ENCODE results near the gene GRID1.

GRID1 gene

DNA sequence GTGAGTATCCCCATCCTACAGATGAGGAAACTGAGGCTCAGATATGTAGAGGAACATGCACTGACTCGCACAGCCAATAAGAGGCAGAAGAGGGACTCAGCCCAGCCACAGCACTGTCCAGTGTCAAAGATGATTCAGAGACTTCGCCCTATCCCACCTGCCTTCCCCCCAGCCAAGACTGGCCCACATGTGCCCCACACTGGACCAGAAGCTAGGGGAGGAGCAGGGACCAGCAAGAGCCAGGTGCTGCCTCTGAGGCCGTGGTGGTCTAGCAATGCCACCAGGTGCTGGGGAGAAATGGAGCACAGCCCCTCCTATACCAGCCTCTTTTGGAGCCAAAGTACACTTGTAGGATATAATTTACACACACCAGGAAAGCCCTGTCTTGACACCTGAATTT, 22.3 kb downstream of the GRID1 start:
- TF ChIP-seq, protein P1, sequence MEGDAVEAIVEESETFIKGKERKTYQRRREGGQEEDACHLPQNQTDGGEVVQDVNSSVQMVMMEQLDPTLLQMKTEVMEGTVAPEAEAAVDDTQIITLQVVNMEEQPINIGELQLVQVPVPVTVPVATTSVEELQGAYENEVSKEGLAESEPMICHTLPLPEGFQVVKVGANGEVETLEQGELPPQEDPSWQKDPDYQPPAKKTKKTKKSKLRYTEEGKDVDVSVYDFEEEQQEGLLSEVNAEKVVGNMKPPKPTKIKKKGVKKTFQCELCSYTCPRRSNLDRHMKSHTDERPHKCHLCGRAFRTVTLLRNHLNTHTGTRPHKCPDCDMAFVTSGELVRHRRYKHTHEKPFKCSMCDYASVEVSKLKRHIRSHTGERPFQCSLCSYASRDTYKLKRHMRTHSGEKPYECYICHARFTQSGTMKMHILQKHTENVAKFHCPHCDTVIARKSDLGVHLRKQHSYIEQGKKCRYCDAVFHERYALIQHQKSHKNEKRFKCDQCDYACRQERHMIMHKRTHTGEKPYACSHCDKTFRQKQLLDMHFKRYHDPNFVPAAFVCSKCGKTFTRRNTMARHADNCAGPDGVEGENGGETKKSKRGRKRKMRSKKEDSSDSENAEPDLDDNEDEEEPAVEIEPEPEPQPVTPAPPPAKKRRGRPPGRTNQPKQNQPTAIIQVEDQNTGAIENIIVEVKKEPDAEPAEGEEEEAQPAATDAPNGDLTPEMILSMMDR (IDR thresholded peaks at IDR 0.05; ENCODE audit: low read depth, low read length) = no peak
- no peak for DNase-seq (ENCODE audit: low read depth in 2 of 2)
- H3K4me3 ChIP-seq (replicated peaks in 1 of 2; ENCODE audit: low read depth in 2 of 2, low read length in 2 of 2) = no peak overlapping the region

- no peak for DNase-seq (ENCODE audit: low read depth in 2 of 2)
- no peak overlapping the region for H3K4me3 ChIP-seq (replicated peaks in 1 of 2; ENCODE audit: low read depth in 2 of 2, low read length in 2 of 2)
- TF ChIP-seq, protein P1 (IDR thresholded peaks at IDR 0.05; ENCODE audit: low read depth, low read length) = no peak
Observed at GRCh38 chr10:86343761-86344160, 22.8 kb downstream of the GRID1 start.

DNA sequence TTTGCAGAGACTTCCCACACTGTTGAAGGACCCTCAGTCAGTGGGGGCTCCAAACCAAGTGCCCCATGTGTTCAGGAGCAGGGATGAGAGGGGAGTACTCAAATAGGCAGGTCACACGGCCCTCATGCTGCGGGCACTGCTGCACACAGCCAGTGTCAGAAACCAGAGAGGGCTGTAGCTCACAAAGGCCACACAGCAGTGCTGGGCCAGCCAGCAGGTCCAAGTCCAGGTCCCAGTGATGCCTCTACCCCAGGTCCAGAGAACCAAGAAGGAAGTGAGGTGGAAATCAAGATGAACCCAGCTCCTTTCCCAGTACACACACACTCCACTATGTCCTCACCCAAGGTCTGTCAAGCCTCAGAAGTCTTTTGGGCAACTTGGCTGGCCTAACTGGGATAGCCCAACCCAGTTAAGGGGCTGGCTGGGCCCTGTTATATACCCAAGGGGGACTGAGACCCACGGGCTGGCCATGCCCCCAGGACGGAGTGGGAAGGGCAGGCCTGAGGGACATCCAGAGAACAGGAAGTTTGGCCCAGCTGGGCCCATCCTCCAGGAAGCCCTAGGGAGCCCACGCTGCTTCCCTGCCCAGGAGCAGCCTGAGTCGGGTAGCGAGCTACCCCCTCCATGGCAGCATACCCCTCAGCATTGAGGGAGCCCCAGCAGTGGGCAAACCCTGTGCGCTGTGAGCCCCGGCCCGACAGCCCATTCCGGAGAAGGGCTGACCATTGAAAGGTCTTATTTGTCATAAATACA, 24.3 kb downstream of the GRID1 start:
- no peak overlapping the region for H3K4me3 ChIP-seq (replicated peaks in 1 of 2; ENCODE audit: low read depth in 2 of 2, low read length in 2 of 2)
- DNase-seq (ENCODE audit: low read depth in 2 of 2) = no peak
- TF ChIP-seq, protein P1 (IDR thresholded peaks at IDR 0.05; ENCODE audit: low read depth, low read length) = no peak

GRCh38 chr10:86341361-86341811, 25.2 kb downstream of the GRID1 start:
- TF ChIP-seq, protein P1 (IDR thresholded peaks at IDR 0.05; ENCODE audit: low read depth, low read length) = no peak
- H3K4me3 ChIP-seq (replicated peaks in 1 of 2; ENCODE audit: low read depth in 2 of 2, low read length in 2 of 2) = no peak overlapping the region
- DNase-seq (ENCODE audit: low read depth in 2 of 2) = no peak

DNA sequence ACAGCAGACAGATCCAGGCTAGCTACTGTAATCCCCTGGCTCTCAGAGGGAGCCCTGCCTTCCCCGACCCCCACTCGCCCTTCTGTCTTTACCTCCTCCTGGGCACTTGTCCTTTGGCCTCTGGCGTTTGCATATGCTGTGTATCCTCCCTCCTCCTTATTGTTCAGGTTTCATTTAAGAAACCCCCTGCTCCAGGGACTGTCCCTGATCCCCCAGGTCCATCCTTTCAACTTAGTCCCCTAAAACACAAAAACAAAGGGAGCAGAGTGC, 25.7 kb downstream of the GRID1 start:
- TF ChIP-seq, protein P1 (IDR thresholded peaks at IDR 0.05; ENCODE audit: low read depth, low read length) = no peak
- DNase-seq (ENCODE audit: low read depth in 2 of 2) = no peak
- no peak overlapping the region for H3K4me3 ChIP-seq (replicated peaks in 1 of 2; ENCODE audit: low read depth in 2 of 2, low read length in 2 of 2)

- no peak overlapping the region for H3K4me3 ChIP-seq (replicated peaks in 1 of 2; ENCODE audit: low read depth in 2 of 2, low read length in 2 of 2)
- TF ChIP-seq, protein P1 (IDR thresholded peaks at IDR 0.05; ENCODE audit: low read depth, low read length) = no peak
- DNase-seq (ENCODE audit: low read depth in 2 of 2) = no peak
Observed at GRCh38 chr10:86340176-86340990, 26.2 kb downstream of the GRID1 start.
